Loucy (cell line): ENCODE results near the gene ANXA6.

Source experiments
- CTCF ChIP-seq: fragments of 200-600 bp; sonication (generic); conservative IDR thresholded peaks from 2 replicates; pipeline ENCODE4 v1.5.1; 2014; ENCODE audit warnings: mild to moderate bottlenecking, antibody characterized with exemption, low read length
- EZH2phosphoT487 ChIP-seq: fragments of 200-600 bp; IDR thresholded peaks from 2 replicates; pipeline ENCODE4 v1.6.1; 2018; ENCODE audit warnings: antibody characterized with exemption, mild to moderate bottlenecking, moderate library complexity, borderline replicate concordance

GRCh38 chr5:151174612-151175101, 17.1 kb upstream of the ANXA6 start:
- TF ChIP-seq CTCF (no peak), EZH2phosphoT487 (no peak)
